HG03439 (cell line): ENCODE data around the gene RASAL3.
"Not testable (repeated sequence)": the region's sequence is repeated elsewhere in the genome, so short reads cannot be mapped to it uniquely, and the experiment has no call there.

Source experiments
- ATAC-seq: cut with Tn5 transposase; IDR thresholded peaks from one replicate; pipeline ENCODE4 v1.9.1; 2021; ENCODE audit warnings: mild to moderate bottlenecking, moderate library complexity; ENCODE audit not compliant: unreplicated experiment

RASAL3 gene

DNA sequence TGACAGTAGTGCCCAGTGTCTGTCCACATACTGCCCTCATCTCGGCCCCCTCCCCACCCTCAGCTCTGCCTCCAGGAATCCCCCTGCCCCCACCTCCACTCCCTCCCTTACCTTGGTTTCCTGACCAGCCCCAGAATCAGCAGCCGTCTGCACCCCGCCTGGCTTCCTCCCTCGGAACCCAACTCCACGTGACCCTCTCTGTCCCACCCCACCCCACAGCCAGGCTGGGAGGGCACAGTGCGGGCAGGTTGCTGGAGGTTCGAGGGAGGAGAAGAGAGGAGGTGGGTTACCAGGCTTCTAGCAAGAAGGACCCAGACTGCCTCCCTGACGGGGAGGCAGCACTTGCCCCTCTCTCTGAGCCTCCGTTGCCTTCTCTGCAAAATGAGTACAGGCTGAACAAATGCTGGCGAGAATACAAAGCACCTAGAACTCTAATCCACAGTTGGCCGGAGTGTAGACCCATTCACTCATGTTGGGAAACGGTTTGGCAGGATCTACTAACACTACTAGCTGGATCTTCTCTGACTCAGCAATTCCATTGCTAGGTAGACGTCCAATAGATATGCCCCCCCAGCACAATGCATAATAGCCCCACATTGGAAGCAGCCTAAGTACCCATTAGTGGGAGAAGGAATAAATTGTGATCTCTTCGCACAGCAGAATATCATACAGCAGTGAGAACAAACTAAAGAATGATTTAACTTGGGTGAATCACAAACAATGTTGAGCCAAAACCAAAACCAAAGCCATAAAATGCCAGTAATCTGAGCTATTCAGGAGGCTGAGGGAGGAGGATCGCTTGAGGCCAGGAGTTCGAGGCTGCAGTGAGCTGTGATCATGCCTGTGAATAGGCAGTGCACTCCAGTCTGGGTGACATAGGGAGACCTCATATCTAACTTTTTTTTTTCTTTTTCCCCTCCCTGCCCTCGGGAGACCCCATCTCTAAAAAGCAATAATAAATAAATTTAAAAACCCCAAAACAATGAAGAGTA lies at the start of gene RASAL3:
RASAL3 (minus strand) TSS at position 151 of the 992 bp plus-strand sequence. CDS start 186 bp downstream, outside the sequence.
- ATAC-seq: no peak

DNA sequence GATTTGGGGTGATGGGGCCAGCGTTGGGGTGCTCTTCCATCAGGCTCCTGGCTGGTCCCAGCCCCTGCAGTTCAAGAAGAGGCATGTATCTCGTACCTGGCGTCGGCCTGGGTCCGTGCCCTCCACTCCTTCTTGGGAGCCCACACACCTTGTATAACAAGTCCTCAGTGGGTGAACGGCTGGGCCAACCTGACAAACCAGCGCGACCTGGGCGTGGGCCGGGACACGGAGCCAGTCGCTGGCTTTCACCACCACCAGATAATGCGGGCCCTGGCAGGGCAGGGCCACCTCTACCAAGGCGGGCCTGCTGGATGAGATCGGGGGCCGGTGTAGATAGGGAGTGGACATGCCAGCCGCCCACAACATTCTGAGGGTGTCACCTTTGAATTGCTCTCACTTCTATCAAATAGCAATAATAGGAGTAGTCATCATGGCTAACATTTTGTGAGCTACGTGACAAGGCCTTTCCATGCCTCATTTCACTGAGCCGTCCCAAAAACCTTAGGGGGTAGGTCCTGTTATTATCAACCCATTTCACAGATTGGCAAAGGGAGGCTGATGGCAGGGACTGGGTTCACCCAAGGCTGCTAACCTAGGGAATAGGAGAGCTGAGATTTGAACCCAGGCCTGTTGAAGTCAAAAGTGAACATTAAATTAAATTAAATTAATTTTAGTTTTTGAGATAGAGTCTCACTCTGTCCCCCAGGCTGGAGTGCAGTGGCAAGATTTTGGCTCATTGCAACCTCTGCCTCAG lies 47.5 kb upstream of the RASAL3 start:
- ATAC-seq: no peak

GRCh38 chr19:15508035-15508710 lies 43.8 kb upstream of the RASAL3 start, which contains the start of gene CYP4F22:
Gene CYP4F22 (plus strand): TSS chr19:15508525. CDS start chr19:15525337, 16,812 bp downstream.
- no peak for ATAC-seq

DNA sequence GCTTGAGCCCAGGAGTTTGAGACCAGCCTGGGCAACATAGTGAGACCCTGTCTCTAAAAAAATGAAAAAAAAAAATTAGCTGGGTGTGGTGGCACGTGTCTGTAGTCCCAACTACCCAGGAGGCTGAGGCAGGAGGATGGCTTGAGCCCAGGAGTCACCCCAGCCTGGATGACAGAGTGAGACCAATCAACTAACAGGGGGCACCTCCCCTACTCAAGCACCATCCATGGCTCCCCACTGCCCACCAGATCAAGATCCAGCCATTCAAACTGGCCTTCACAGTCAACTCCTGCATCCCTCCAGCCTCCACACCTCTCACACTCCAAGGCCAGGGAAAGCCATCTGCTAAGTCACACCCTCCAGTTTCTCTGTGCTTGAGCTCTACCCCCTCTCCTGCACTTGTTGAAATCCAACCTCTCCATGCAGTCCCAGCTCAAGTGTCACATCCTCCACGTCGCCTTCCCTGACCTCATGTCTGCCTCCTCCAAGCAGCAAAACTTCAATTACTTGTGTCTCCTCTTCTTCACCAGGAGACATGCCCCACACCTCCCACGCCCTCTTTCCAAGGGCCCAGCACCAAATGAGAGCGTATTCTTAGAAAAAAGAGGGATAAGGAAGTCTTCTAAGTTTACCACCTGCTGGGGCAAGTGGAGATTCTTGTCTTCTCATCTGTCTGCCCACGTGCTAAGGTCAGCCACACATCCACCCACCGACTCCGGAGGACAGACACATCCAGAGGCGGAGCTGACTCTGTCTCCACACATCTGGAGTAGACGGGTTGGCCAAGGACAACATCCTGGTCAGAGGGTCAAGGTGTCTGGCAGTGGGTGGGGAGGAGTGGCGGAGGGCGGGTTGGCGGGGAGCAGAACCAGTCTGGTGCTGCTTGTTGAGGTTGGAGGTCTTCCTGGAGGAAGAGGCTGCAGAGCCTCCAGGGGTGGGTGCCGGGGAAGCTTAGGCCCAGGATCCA lies 43.0 kb upstream of the RASAL3 start:
- ATAC-seq: no peak

DNA sequence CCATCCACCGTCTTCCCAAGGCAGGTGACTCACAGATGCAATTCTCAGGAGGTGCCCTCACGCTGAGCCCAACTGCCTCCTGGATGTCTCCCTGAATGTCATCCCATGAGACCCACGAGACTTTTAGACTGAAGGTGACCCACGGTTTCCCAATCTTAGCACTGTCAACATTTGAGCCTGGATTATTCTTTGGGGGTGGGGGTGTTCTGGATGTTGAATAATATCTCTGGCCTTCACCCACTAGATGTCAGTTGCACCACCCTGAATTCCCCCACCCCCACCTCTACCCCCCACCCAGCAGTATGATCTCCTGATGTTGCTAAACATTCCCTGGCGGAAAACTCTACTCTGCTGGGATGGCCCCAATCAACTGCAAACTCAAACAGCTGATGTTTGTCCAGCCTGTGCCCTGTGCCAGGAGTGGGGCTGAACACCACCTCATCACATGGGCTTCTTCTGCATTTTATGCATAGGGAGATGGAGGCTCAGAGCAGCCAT lies 41.8 kb upstream of the RASAL3 start:
- no peak for ATAC-seq

GRCh38 chr19:15502264-15502663 lies 37.9 kb upstream of the RASAL3 start:
- ATAC-seq: no peak

GRCh38 chr19:15501596-15501995 lies 37.3 kb upstream of the RASAL3 start:
- no peak for ATAC-seq

- no peak for ATAC-seq
Observed at GRCh38 chr19:15498910-15499309, 34.6 kb upstream of the RASAL3 start.

GRCh38 chr19:15498156-15498858 lies 34.0 kb upstream of the RASAL3 start:
- ATAC-seq: no peak

- ATAC-seq: no peak
Observed at GRCh38 chr19:15495151-15495550, 30.8 kb upstream of the RASAL3 start.

DNA sequence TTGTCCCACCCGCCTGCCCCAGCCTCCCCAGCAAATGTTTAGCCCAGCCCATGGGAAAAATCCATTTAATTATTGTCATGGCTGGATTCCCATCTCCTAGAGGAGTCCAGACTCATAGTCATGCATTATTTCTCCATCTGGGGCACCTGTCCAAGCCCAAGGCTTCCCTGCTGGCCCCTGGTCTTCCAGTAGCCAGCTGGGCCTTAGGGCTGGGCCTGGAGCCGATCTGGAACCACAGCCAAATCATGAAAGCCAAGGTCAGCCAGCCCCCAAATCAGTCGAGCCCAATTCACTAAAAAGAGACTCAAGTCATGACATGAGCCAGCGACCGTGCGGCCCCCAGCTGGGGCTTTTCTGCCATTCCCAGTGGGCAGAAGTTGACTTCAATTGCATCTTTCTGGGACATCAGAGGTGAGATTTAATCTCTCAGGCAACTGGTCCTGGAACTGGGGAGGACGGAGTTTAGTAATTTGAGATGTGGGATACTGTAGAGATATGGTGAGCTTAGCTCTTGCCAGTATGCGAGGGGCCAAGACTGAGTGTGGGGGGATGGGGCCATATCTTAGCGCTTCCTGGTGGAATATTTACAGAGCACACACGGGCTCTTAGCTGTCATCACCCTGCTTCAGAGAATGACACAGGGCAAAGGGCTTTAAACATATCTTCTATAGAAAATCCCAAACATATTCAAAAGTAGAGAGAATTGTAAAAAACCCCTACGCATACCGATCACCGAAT lies 24.3 kb upstream of the RASAL3 start:
- ATAC-seq: no peak

DNA sequence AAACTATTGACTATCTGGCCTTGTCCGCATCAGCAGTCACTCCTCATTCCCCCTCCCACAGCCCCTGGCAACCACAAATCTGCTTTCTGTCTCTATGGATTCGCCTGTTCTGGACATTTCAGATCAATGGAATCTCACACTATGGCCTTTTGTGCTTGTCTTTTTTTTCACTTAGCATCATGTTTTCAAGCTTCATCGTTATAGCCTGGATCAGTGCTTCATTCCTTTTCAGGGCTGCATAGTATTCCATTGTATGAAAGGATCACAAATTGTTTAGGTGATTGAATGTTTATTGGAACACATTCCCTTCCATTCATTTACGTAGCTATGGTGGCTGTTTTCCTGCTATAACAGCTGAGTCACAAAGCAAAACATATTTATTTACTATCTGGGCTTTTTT lies 22.7 kb upstream of the RASAL3 start:
- no peak for ATAC-seq

GRCh38 chr19:15485768-15486167 lies 21.4 kb upstream of the RASAL3 start:
- ATAC-seq: not testable (repeated sequence)

DNA sequence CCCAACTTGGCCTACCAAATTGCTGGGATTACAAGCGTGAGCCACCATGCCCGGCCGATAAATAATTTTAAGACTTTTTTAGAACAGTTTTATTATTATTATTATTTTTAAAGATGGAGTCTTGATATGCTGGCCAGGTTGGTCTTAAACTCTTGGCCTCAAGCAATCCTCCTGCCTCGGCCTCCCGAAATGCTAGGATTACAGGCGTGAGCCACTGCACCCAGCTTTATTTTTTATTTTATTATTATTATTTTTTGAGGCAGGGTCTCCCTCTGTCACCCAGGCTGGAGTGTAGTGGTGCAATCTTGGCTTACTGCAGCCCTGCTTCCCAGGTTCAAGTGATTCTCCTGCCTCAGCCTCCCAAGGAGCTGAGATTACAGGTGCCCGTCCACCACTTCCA lies 16.7 kb upstream of the RASAL3 start:
- ATAC-seq: not testable (repeated sequence)

GRCh38 chr19:15479391-15480345 lies 15.3 kb upstream of the RASAL3 start, which contains the start of gene PGLYRP2:
Gene PGLYRP2 (minus strand): TSS chr19:15479501. CDS start chr19:15479371, 130 bp downstream.
- no peak for ATAC-seq

DNA sequence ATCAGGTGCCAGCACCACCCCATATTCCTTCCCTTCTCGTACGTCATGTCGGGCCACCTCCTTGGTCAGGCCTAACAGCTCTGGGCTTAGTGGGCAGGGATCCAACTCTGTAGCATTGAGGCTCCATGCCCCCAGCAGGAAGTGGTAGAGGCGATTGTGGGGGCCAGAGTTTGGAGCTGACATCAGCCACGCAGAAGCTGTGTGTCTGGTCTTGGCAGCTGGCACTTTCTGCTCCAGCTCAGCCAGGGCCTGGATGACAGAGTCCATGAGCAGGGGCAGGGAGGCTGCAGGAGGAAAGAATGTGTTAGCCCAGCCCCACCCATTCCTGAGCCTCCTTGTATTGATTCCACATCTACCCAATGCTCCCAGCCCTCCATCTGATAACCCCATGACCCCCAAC lies 12.0 kb upstream of the RASAL3 start:
- ATAC-seq: no peak

DNA sequence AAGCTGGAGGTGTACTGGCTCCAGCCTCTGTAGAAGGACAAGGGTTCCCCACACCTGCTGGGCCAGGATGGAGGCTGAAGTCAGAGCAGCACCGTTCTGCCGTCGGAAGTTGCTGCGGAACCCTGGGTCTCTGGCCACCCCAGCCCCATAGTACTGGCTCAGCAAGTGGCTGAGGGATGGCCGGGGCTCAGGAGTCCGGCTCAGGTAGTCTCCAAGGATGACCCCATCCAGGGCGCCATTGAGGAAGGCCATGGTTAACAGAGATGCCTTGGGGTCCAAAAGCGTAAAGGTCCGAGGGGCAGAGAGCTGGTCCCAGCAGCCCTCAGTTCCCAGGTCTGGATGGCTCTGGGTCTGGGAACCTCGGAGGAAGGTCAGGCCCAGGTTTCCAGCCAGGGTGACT lies 11.3 kb upstream of the RASAL3 start:
- ATAC-seq: no peak
